Measurements from ENCODE around the gene VPS37B. TPM values are rescaled to one million over a fixed set of nuclear protein-coding genes. Genes with fewer than 3 reads are reported as not detected.

The VPS37B gene
- total RNA-seq, 1 donor from 2014 or later, result 34.9 TPM

Other genes starting within 250 kb of the VPS37B start
- gene HCAR2, start 192.8 kb downstream of the VPS37B start, total RNA-seq, result 7.9 TPM
- gene HCAR3, start 179.3 kb downstream of the VPS37B start, total RNA-seq, result 0.74 TPM
- gene HCAR1, start 165.3 kb downstream of the VPS37B start, total RNA-seq, result 0.25 TPM
- 18.2 TPM for gene DENR, start 143.3 kb downstream of the VPS37B start, total RNA-seq
- gene CCDC62, start 121.6 kb downstream of the VPS37B start, total RNA-seq, result 0.98 TPM
- gene HIP1R, start 60.7 kb downstream of the VPS37B start, total RNA-seq, result 66.0 TPM
- gene ABCB9, start 70.3 kb upstream of the VPS37B start, total RNA-seq, result 4.2 TPM
- 26.0 TPM for gene OGFOD2, start 79.1 kb upstream of the VPS37B start, total RNA-seq
- 147 TPM for gene ARL6IP4, start 84.6 kb upstream of the VPS37B start, total RNA-seq